Subcutaneous abdominal adipose tissue (tissue), 5 donors: ENCODE data around the gene LUZP1.

ENCODE experiments used
- H3K27ac ChIP-seq: one replicate; pipeline ENCODE4 v1.7.0; 2013; ENCODE audit warnings: low read depth, mild to moderate bottlenecking, inconsistent platforms, low read length, moderate library complexity
- H3K27me3 ChIP-seq, 5 donors: one replicate each; pipeline ENCODE4 v1.7.0; 2013; ENCODE audit warnings: low read length in 5 of 5, inconsistent platforms in 1 of 5; ENCODE audit not compliant: control insufficient read depth in 5 of 5, insufficient read depth in 4 of 5
- H3K36me3 ChIP-seq, 5 donors: one replicate each; pipeline ENCODE4 v1.7.0; 2013; ENCODE audit warnings: low read length in 5 of 5; ENCODE audit not compliant: control insufficient read depth in 5 of 5, insufficient read depth in 5 of 5
- H3K4me1 ChIP-seq, 5 donors: one replicate each; pipeline ENCODE4 v1.7.0; 2013; ENCODE audit warnings: low read length in 5 of 5, mild to moderate bottlenecking in 3 of 5, moderate library complexity in 1 of 5; ENCODE audit not compliant: control insufficient read depth in 5 of 5, insufficient read depth in 5 of 5
- H3K4me3 ChIP-seq, 5 donors: one replicate each; pipeline ENCODE4 v1.7.0; 2013; ENCODE audit warnings: low read length in 5 of 5, low read depth in 1 of 5
- H3K9ac ChIP-seq, 5 donors: one replicate each; pipeline ENCODE4 v1.7.0; 2013; ENCODE audit warnings: low read length in 5 of 5, mild to moderate bottlenecking in 4 of 5, moderate library complexity in 3 of 5
- H3K9me3 ChIP-seq, 5 donors: one replicate each; pipeline ENCODE4 v1.7.0; 2013; ENCODE audit warnings: low read length in 5 of 5; ENCODE audit not compliant: control insufficient read depth in 5 of 5
- donor health status: healthy.
- donor health status: healthy.
- donor health status: healthy.
- donor health status: healthy.
- donor health status: healthy.

Gene LUZP1

DNA sequence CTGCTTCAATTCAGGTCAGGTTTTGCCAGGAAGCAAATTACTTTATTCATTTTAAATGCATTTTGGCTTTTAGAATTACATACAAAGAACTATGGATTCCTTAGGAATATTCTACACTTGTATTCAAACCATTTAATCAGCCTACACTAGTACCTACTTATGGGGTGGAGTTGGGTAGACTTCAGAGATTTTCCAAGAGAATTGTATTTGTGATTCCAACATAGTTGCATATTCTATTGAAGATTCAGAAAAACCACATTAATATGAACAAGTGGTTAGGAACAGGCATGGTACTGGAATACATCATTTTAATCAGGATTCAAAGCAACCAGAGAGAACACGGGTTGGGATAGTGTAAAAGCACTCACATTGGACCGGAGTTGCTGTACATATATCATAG lies 33.4 kb downstream of the LUZP1 start:
- Histone ChIP-seq H3K4me1 (peaks cover 0 to 2% (median 0%) of the 10 kb centered on the region in 5 donors), H3K4me3 (no peak overlapping the region), H3K36me3 (peaks cover 0 to under 1% (median 0%) of the 10 kb centered on the region in 5 donors), H3K9ac (no peak overlapping the region), H3K27me3 (no peaks in the 10 kb centered on the region), H3K9me3 (no peaks in the 10 kb centered on the region), H3K27ac (no peak overlapping the region)

DNA sequence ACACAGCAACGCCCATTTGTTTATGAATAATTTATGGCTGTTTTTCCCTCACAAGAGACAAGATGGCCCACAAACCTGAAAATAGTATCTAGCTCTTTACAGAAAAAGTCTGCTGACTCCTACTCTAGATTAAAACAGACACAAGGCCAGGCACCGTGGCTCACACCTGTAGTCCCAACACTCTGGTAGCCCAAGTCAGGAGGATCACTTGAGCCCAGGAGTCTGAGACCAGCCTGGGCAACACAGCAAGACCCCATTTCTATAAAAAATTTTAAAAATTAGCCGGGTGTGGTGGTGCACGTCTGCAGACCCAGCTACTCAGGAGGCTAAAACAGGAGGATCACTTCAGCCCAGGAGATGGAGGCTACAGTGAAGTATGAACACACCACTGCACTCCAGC lies 34.6 kb downstream of the LUZP1 start:
- Histone ChIP-seq H3K9ac (no peak overlapping the region), H3K9me3 (no peaks in the 10 kb centered on the region), H3K27ac (no peak overlapping the region), H3K36me3 (no peaks in the 10 kb centered on the region), H3K4me1 (peaks cover 0 to 2% (median 0%) of the 10 kb centered on the region in 5 donors), H3K4me3 (no peak overlapping the region), H3K27me3 (no peaks in the 10 kb centered on the region)

DNA sequence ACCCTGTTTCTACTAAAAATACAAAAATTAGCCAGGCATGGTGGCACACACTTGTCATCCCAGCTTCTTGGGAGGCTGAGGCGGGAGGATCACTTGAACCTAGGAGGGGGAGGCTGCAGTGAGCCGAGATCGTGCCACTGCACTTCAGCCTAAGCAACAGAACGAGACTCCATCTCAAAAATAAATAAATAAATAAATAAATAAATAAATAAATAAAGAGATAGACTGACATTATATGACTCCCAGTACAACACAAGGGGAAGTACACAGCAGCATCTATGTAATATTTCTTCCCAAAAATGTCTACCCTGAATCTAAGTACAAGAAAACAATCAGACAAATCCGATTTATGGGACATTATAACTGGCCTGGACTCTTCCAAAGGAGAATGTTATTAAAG lies 35.1 kb downstream of the LUZP1 start:
- no peaks in the 10 kb centered on the region for H3K36me3 ChIP-seq
- peaks cover 0 to 2% (median 0%) of the 10 kb centered on the region in 5 donors for H3K4me1 ChIP-seq
- no peak overlapping the region for H3K9ac ChIP-seq
- H3K27me3 ChIP-seq = no peaks in the 10 kb centered on the region
- no peak overlapping the region for H3K4me3 ChIP-seq
- no peaks in the 10 kb centered on the region for H3K9me3 ChIP-seq
- no peak overlapping the region for H3K27ac ChIP-seq

DNA sequence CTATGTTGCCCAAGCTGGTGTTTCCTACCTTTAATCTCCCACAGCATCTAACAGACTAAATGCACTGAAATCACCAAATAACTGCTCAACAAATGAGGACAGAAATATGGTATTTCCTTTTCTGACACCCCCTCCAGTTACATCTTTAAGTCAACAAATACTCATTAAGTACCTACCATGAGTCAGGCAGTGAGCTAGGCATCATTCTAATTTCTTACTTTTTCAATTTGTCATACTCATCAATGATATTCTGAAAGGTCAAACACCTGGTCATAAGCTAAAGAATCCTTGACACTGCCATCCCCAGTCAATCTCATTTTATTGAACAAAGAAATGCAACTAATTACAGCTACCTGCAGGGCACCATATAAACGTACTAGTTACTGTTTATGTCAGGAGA lies 36.6 kb downstream of the LUZP1 start:
- Histone ChIP-seq H3K27me3 (no peaks in the 10 kb centered on the region), H3K9me3 (no peaks in the 10 kb centered on the region), H3K4me3 (no peak overlapping the region), H3K27ac (no peak overlapping the region), H3K9ac (no peak overlapping the region), H3K36me3 (no peaks in the 10 kb centered on the region), H3K4me1 (peaks cover 0 to 4% (median 3%) of the 10 kb centered on the region in 5 donors)

DNA sequence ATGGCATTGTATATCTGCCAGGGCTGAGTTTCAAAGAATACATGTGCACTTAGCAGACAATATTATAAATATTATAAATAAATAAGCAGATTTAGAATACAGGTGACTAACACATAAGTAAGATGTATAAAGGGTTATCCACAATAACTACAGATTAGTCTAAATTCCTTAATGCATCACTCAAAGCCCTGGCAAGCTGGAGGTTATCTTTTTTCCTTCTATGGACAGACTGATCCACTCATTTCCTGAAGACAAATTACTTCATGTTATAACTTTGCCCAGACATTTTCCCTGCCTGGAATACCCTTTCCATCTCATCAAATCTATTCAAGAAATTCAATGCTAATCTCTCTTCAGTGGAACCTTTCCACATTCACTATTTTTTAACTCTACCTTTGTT lies 38.8 kb downstream of the LUZP1 start:
- H3K9me3 ChIP-seq = no peaks in the 10 kb centered on the region
- no peaks in the 10 kb centered on the region for H3K36me3 ChIP-seq
- H3K27me3 ChIP-seq = no peaks in the 10 kb centered on the region
- no peak overlapping the region for H3K4me3 ChIP-seq
- H3K27ac ChIP-seq = no peak overlapping the region
- no peak overlapping the region for H3K9ac ChIP-seq
- peaks cover 0 to 18% (median 16%) of the 10 kb centered on the region in 5 donors for H3K4me1 ChIP-seq

DNA sequence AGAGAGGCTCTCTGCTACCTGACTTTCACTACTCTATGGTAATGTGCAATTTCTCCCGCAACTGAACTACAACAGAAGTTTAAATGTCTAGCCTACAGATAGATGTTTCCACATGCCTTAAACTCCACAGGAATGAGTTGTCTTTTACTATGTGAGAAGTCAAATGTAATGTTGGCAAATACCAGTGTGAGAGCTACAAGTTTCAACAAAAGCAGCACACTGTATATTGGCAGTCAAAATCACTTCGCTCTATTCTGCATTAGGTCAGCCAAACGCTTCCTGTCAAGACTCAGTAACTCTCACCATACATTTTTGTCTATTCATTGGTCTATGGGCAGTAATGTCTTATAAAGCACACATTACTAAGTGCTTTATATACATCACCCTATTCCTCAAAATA lies 41.9 kb downstream of the LUZP1 start:
- peak overlapping the region; percentile 22 for H3K27ac ChIP-seq
- H3K4me1 ChIP-seq = peaks cover 3 to 40% (median 33%) of the 10 kb centered on the region in 5 donors
- H3K4me3 ChIP-seq = no peak overlapping the region
- H3K9ac ChIP-seq = no peak overlapping the region
- no peaks in the 10 kb centered on the region for H3K36me3 ChIP-seq
- H3K27me3 ChIP-seq = no peaks in the 10 kb centered on the region
- H3K9me3 ChIP-seq = no peaks in the 10 kb centered on the region

DNA sequence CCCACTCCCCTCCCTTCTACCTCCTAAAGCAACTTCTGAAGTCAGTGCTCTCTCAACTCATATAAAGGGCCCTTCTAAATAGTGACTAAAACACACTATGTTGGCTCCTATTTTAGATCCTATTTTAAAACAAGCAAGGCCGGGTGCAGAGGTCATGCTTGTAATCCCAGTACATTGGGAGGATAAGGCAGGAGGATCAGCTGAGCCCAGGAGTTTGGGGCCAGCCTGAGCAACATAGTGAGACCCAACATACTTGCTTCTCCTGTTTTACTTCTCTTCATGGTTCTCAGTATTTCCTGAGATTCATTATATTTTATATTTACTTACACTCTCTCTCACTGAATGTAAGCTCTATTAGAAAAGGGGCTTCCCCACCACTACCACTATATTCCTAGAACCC lies 42.5 kb downstream of the LUZP1 start:
- Histone ChIP-seq H3K9ac (no peak overlapping the region), H3K27ac (peak overlapping the region; percentile 22), H3K4me1 (peaks cover 3 to 44% (median 34%) of the 10 kb centered on the region in 5 donors), H3K27me3 (no peaks in the 10 kb centered on the region), H3K4me3 (no peak overlapping the region), H3K36me3 (no peaks in the 10 kb centered on the region), H3K9me3 (no peaks in the 10 kb centered on the region)

DNA sequence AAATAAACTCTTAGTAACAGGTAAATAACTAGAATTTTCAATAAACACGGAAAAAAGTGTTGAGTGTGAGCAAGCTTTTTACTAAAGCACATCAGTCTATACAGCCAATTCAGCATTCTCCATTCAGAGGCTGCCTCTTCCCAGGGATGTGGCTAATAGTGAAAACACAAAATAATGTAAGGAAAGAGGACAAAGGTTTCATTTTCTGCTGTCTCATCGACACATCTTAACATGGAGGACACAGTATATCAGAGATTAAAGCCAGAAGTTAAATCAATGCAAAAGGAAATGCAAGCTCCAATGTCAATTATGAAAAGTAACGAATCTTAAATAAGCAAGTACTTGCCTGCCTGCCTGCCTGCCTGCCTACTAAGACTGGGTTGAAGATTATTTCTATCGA lies 43.2 kb downstream of the LUZP1 start:
- no peaks in the 10 kb centered on the region for H3K9me3 ChIP-seq
- no peak overlapping the region for H3K4me3 ChIP-seq
- H3K27me3 ChIP-seq = no peaks in the 10 kb centered on the region
- H3K36me3 ChIP-seq = no peaks in the 10 kb centered on the region
- H3K9ac ChIP-seq = no peak overlapping the region
- H3K4me1 ChIP-seq = peaks cover 3 to 46% (median 33%) of the 10 kb centered on the region in 5 donors
- H3K27ac ChIP-seq = no peak overlapping the region

DNA sequence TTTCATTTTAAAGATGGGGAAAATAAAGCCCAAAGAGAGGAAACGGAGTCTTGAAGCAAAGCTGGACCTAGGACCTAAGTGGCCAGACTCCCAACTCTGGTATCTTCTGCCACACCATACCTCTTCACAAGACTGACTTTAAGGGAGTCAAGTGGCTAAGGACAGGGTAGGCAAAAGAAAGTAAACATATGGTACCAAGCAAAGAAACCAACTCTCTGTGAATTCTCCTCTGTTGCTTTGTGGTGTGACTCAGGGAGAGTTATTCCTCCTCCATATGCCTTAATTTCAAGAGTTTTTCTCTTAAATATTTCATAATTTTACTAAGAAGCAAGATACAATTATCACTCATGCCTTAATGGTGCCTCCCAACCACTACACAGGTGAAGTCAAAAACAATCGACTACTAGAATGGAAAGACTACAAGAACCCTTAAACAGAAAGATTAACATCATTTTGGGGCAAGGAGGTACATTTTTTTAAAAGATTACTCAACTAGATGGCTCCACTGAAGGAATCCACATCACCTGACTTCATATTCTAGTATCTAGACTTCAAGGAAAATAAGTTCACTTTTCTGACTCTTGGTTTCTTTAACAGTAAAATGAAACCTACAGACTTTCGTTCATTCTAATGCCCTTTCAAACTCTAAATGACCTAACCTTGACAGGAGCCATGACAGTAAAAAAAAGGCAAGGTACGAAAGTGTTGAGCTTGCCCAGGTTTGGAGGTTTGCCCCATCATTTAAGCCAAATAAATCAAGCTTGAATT lies 44.2 kb downstream of the LUZP1 start:
- H3K4me1 ChIP-seq = peaks cover 3 to 53% (median 40%) of the 10 kb centered on the region in 5 donors

DNA sequence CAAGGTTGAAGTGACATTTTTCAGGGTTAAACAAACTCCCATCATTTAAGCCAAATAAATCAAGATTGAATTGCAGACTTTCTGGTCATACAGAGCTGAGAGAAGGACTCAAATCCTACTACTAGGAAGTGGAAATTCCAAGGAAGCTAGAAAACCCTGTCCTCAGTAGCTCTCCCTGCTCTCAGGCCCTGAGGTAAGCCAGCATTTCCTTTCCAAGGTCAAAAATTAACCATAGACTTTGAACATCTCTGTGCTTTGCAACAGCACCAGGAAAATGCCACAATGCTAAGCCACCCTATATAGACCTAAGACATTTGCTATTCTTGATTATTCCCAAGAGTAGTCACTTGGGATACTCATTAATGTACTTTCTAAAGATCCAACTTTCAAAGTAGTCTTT lies 45.1 kb downstream of the LUZP1 start:
- no peak overlapping the region for H3K4me3 ChIP-seq
- H3K9me3 ChIP-seq = no peaks in the 10 kb centered on the region
- H3K27ac ChIP-seq = no peak overlapping the region
- H3K9ac ChIP-seq = no peak overlapping the region
- H3K36me3 ChIP-seq = no peaks in the 10 kb centered on the region
- peaks cover 3 to 59% (median 49%) of the 10 kb centered on the region in 5 donors for H3K4me1 ChIP-seq
- no peaks in the 10 kb centered on the region for H3K27me3 ChIP-seq

More for the DNA sequence above, 44.2 kb downstream of the LUZP1 start:
- Histone ChIP-seq H3K27ac (no peak overlapping the region), H3K4me3 (no peak overlapping the region), H3K27me3 (no peaks in the 10 kb centered on the region), H3K9me3 (no peaks in the 10 kb centered on the region), H3K9ac (no peak overlapping the region), H3K36me3 (no peaks in the 10 kb centered on the region)
